T follicular helper cell (primary cell): ENCODE measurements around the gene CAMTA1.

Experiments used
- DNase-seq: peaks from one replicate; pipeline ENCODE4 v3.0.0-alpha.2; 2020; ENCODE audit warnings: low read depth

The CAMTA1 gene

DNA sequence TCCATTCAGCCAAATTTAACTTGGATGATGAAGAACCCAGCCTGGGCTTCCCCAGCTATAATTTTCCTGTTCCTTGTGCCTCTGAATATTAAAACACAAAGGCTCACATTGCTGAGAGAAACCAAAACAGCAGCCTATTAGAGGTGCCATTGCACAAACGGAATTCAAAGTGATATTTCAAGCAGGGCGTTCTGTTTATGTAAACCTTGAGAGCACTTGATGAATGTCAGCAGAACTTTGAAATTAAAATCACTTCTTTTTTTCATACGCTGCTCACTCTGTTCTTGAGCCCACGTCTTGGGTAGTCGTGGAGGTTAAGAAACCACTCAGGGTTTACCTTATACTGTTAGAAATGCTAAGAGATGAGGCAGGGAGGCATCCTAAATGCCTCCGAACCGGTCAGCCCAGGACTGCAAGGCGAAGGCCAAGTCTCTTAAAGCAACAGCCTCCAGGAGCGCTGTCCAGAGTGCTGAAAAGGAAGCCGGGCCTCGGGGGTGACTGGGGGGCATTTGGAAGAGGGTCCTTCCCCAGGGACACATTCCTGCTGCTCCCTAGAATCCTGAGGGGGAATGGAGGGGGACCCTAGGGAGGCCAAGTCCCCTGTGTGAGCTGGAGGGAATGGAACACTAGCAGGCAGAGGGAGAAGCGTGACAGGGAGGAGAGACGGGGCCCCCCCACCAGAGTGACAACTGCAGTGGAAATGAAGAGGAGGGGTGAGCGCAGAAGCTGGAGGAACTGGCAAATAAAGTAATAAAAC lies 831.0 kb downstream of the CAMTA1 start:
- no peak for DNase-seq

- no peak for DNase-seq
Measured at GRCh38 chr1:7616953-7617352, 831.7 kb downstream of the CAMTA1 start.

- no peak for DNase-seq
Measured at GRCh38 chr1:7617826-7618225, 832.6 kb downstream of the CAMTA1 start.

DNA sequence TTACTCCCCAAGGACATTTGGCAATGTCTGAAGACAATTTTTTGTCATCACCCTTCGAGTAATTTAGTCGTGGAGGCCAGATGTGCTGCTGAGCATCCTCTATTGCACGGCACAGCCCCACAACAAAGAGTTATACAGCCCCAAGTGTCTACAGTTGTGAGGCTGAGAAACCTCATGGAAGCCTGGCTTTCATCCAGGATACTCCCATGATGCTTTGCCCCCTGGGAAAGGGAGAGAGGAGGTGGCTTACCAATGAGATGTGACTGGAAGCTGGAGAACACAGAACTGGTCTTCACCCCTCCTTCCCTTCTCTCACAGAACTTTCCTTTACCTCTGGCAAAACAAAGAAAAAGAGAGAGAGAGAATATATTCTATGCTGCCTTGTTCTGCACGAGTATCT lies 834.9 kb downstream of the CAMTA1 start:
- DNase-seq, result no peak

- DNase-seq, result no peak
Measured at GRCh38 chr1:7621334-7622219, 836.3 kb downstream of the CAMTA1 start.

- no peak for DNase-seq
Measured at GRCh38 chr1:7623842-7624241, 838.6 kb downstream of the CAMTA1 start.

GRCh38 chr1:7624791-7625355 lies 839.6 kb downstream of the CAMTA1 start:
- no peak for DNase-seq

DNA sequence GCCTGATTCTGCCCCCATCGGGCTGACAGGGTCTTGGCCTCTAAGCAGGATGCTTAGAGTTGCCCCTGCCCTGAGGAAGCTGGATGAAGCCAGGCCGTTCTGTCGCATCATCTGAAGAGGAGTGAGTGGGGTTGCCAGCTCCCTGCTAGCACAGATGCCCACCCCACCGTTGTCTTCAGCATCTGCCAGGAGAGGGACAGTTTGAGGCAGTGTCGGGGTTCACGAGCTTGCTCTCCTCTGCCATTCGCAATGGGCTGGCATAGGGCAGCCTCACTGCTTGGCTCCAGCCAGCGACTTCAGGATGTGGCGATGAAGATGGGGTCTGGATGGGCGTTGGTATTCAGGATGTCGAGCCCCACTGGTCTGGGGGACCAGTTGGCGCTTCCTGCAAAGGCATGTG lies 840.1 kb downstream of the CAMTA1 start:
- no peak for DNase-seq

GRCh38 chr1:7628273-7628672 lies 843.0 kb downstream of the CAMTA1 start:
- no peak for DNase-seq

- no peak for DNase-seq
Measured at GRCh38 chr1:7629011-7629410, 843.8 kb downstream of the CAMTA1 start.

- DNase-seq, result no peak
Measured at GRCh38 chr1:7629465-7630195, 844.4 kb downstream of the CAMTA1 start.

DNA sequence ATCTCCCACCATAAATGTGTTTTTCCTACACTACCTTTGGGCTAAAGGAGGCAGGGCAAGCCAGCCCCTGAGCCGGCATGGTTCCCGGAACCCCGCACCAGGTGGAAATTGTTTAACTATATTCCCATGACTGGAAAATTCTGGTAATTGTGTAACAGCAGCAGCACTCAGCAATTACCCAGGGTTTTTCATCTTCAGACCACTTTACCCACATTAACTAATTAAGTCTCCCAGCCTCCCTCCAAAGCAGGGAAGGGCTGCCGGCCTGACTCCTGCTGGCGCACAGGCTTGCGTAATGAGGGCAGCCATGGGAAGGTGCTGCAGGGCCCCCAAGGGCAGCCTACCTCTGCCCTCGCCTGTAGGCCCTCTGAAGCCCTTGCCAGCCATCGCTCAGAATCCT lies 845.1 kb downstream of the CAMTA1 start:
- DNase-seq, result no peak

- no peak for DNase-seq
Measured at GRCh38 chr1:7632176-7632575, 846.9 kb downstream of the CAMTA1 start.

GRCh38 chr1:7632681-7633080 lies 847.4 kb downstream of the CAMTA1 start:
- DNase-seq, result no peak

DNA sequence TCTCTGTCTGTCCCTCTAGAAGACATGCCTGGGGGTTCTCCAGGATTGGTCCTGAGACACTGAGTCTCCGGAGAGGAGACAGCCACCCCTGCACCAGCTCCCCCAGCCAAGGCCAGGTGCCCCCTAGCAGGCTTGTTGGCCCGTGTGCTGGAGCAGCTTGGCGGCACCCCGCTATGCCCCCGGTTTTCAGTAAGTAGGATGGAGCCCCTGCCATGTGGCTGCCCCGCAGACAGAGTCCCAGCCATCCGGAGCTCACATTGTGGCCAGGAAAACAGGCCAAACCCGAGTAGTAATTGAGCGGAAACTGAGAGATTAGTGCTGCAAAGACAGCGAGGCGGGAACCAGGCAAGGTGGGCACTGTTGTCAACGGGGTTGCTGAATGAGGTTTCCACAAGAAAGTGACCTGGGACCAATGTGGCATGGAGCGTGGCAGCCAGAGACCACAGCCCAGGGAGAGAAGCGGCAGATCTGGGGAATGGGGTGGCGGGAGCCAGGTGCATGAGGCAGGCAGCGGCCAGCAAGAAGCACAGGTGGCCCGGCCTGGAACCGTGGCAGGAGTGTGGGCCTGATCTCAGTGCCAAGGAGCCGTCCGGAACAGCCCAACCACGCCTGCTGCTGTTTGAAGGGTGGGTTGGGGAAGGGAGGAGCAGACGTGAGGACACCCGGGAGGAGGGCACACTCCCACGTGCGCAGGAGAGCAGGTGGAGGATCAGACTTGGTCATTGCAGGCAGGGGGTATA lies 848.4 kb downstream of the CAMTA1 start:
- DNase-seq, result no peak

DNA sequence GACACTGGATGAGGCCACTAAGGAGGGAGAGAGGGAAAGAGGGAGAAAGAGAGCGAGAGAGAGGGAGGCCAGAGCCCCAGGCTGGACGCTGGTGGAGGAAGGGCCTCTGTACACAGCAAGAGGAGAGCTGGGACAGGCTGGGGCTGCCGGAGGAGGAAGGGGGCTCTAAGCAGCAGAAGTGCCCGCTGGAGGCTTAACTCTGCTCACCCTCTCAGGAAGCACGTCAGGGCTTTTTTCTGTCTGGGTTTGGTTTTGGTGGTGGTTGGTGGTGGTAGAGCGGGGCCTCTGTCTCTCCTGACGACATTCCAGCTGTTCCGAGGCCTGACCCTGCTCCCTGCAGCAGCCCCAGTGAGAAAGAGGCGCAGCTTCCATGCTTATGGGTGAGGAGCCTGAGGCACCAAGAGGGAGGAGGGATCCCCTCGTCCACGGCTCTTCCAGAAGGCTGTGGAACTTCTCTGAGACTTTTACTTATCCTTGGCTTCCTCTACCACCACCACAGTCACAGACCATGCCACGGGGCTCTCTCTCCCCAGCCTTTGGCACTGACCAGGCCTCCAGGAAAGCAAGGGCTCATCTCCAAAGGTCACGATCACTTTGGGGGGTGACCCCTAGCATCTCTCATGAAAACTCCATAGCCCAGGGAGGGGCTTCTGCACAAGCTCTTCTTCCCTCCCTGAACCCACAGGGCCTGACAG lies 849.4 kb downstream of the CAMTA1 start:
- no peak for DNase-seq

DNA sequence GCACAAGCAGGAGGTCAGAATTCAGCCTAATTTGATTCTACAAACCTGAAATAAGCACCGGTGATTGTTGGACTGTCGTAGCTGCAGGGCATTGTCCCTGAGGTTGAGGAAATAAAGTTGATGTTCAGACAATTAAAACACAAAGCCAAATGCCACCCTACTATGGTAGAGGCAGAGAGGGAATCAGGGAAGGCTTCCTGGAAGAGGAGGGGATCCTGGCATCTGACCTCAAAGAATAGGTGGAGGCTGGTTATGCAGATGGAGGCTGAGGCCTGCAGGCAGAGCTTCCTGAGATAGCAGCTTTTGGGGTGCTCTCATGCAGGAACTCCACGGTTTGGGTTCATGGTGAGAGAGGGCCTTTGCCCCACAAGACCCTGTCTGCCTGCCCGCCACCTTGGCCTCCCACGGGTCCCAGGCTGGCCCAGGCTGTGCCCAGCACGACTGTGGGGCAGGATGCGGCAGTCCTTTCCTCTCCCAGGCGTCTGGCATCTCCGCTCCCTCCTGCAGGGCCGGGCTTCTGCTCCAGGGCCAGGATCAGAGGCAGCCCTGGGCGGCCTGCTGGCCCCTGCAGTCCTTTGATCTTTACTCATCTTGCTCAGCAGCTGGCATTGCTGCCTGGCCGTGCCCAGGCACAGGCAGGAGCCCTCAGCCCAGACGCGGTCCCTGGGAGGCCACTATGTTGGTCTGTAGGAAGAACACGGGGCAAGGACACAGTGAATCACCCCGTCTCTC lies 851.7 kb downstream of the CAMTA1 start:
- DNase-seq, result no peak

GRCh38 chr1:7638078-7638477 lies 852.8 kb downstream of the CAMTA1 start:
- no peak for DNase-seq

DNA sequence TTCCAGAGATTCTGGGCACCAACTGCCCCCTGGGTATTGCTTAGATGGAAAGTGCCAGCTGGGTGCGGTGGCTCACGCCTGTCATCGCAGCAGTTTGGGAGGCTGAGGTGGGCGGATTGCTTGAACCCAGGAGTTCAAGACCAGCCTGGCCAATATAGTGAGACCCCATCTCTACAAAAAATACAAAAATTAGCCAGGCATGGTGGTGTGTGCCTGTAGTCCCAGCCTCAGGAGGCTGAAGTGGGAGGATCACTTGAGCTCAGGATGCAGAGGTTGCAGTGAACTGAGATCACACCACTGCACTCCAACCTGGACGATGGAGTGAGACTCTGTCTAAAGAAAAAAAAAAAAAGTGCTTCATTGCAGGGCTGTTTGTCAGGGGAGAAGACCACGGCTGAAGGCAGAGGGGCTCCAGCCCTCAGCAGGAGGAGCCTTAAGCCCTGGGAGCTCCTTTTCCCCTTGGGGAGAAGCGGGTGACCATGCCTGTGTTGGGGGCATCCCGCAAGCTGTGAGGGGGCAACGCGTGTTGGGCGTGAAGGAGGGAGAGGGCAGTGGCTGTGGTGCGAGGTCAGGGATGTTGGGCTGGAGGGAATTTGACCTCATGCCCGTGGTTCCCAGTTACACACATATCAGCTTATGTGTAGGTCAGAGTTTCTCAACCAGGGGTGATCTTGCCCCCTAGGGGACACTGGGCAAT lies 854.3 kb downstream of the CAMTA1 start:
- DNase-seq, result no peak

DNA sequence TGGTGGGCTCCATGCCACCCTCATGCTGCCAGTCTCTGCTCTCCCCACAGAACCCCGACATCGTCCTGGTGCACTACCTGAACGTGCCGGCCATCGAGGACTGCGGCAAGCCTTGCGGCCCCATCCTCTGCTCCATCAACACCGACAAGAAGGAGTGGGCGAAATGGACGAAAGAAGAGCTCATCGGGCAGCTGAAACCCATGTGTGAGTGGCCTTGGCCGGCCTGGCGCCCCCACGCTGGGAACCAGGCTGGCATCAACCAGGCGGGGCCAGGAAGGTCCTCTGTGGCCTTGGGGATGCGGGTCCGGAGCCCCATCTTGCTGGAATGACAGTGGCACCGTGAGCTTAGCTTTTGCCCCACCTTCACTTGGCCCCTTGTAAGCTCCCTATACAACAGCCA lies 855.1 kb downstream of the CAMTA1 start:
- no peak for DNase-seq
